ENCODE measurements around the gene PLPPR3. TPM values are rescaled to one million over a fixed set of nuclear protein-coding genes. Genes with fewer than 3 reads are reported as not detected.

Gene PLPPR3
- total and polyA plus RNA-seq, 10 of the 15 experiments (the other 5 are each of a cell fraction or from before 2014, with no cell fraction given) = 0.07 TPM; not detected in 9

GRCh38 chr19:808423-808775, 13.4 kb downstream of the PLPPR3 start:
- Histone ChIP-seq H3K36me3 (ENCODE audit: control insufficient read depth in 2 of 2, insufficient read depth in 2 of 2, low read length in 1 of 2) (peaks cover 38 to 61% of the 10 kb centered on the region in 2 experiments; a peak in 3 of 4 replicates), H3K27me3 (replicated peaks in 1 of 2; ENCODE audit: control insufficient read depth in 2 of 2, insufficient read depth in 2 of 2, low read length in 1 of 2) (no peaks in the 10 kb centered on the region), H3K4me1 (ENCODE audit: control insufficient read depth, insufficient read depth, low read length) (no peaks in the 10 kb centered on the region), H3K4me3 (no peak overlapping the region), H3K4me2 (ENCODE audit: control insufficient read depth, insufficient read depth) (no peak overlapping the region), H3K79me2 (ENCODE audit: control insufficient read depth, insufficient read depth, low read length) (peaks cover 13% of the 10 kb centered on the region), H2AFZ (ENCODE audit: control insufficient read depth, low read depth, low read length) (no peak overlapping the region), H3K9me3 (replicated peaks; ENCODE audit: control insufficient read depth, insufficient read depth, low read length) (no peaks in the 10 kb centered on the region; the same call in 2 of the 3 replicates), H3K9ac (ENCODE audit: control insufficient read depth, insufficient read depth, low read length) (no peak overlapping the region), H4K20me1 (ENCODE audit: control insufficient read depth, insufficient read depth) (peaks cover 4% of the 10 kb centered on the region; the same call in 1 of the 2 replicates), H3K27ac (ENCODE audit: control insufficient read depth, insufficient read depth) (no peak overlapping the region)
- in situ Hi-C loops (cut with MboI) = no loop called here
- TF ChIP-seq POLR2AphosphoS2 (IDR thresholded peaks at IDR 0.05; ENCODE audit: low read depth, low read length) = no peak
- no peak for TF ChIP-seq PBX3 (IDR thresholded peaks at IDR 0.05; ENCODE audit: insufficient replicate concordance, low read depth, low read length)
- peak; percentile 55 for TF ChIP-seq POLR2AphosphoS5 (IDR thresholded peaks at IDR 0.05; ENCODE audit: low read length)
- TF ChIP-seq POLR2A (IDR thresholded peaks at IDR 0.05; ENCODE audit: low read depth, low read length) = peak; percentile 76
- TF ChIP-seq SRF (IDR thresholded peaks at IDR 0.05; ENCODE audit: low read depth in 2 of 2, low read length in 2 of 2) = no peak
- TF ChIP-seq BCLAF1 (IDR thresholded peaks at IDR 0.05) = no peak
- no peak for TF ChIP-seq NR2C1 (IDR thresholded peaks at IDR 0.05)
- ChIA-PET CTCF (no interaction called here), RAD21 (ENCODE audit: unreplicated experiment) (no interaction called here), SMC1A (ENCODE audit: uncharacterized antibody, unreplicated experiment) (no interaction called here), POLR2A (interaction anchor here (0.6 kb wide), 1 partner anchor 128 kb away, joined by 4 read pairs; no protein-coding TSS in a partner anchor)
- no peak for DNase-seq (ENCODE audit: low read depth, low spot score)
- FAIRE-seq = no peak
- 100% methylated on average over 4 of the region's 26 CpGs for WGBS (ENCODE audit: insufficient coverage, insufficient replicate concordance, low lambda C conversion rate, missing lambda C conversion rate)
- no TSS peak for BruUV-seq (replicated peaks)
- no peak for ATAC-seq
- intact Hi-C loops (cut with micrococcal nuclease; ENCODE audit: unreplicated experiment) = no loop called here

Measured in GM12878 (cell line).